ENCODE data around the gene RPS25.
"Not testable (repeated sequence)": the region's sequence is repeated elsewhere in the genome, so short reads cannot be mapped to it uniquely, and the experiment has no call there.

The RPS25 gene

GRCh38 chr11:119018074-119018938 lies at the start of gene RPS25, which contains the start of gene TRAPPC4:
Gene RPS25 (minus strand): TSS chr11:119018343. CDS start chr11:119018284, 59 bp downstream.
Gene TRAPPC4 (plus strand): TSS chr11:119018766. CDS start chr11:119018796, 30 bp downstream.
- peak; percentile 98 for DNase-seq

DNA sequence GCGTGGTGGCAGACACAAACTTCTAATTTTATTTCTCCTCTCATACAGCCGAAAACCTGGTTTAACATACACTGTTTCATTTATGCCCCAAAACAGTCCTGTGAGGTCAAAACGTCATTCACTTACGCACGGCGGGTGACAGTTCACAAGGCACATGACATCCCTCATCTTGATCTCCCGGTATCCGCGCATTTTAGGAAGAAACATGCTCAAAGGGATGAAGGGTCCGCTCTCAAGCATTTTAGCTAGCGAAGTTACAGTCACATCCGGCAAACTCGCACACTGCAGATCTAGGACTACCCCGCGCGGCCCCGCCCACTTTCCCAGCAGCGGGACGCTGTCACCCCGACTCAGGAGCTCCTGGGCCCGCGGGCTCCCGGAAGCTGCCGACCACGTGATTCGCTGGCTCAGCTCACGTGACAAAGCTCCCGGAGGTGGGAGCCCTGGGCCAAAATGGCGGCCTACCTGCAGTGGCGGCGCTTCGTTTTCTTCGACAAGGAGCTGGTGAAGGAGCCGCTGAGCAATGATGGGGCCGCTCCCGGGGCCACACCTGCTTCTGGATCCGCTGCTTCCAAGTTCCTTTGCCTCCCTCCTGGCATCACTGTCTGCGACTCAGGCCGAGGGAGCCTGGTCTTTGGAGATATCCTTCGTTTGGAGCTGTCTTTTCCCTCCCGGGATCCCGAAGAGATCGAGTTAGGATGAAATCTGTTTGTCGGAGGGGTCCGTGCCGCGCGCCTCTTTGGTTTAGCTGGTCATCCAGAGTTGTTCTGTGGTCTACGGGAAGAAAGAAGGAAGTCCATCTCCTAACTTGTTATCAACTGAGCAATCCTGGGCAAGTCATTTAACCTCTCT lies 49.5 kb upstream of the RPS25 start, which contains the start of gene VPS11:
VPS11 (plus strand) TSS at position 448 of the 852 bp plus-strand sequence; CDS start at position 454, 6 bp downstream.
- peak; percentile 97 for DNase-seq

GRCh38 chr11:119065369-119065768 lies 47.2 kb upstream of the RPS25 start:
- DNase-seq = peak; percentile 28

- DNase-seq = peak; percentile 71
Measured at GRCh38 chr11:119062779-119063178, 44.6 kb upstream of the RPS25 start.

- no peak for DNase-seq
Measured at GRCh38 chr11:119061256-119061655, 43.1 kb upstream of the RPS25 start.

DNA sequence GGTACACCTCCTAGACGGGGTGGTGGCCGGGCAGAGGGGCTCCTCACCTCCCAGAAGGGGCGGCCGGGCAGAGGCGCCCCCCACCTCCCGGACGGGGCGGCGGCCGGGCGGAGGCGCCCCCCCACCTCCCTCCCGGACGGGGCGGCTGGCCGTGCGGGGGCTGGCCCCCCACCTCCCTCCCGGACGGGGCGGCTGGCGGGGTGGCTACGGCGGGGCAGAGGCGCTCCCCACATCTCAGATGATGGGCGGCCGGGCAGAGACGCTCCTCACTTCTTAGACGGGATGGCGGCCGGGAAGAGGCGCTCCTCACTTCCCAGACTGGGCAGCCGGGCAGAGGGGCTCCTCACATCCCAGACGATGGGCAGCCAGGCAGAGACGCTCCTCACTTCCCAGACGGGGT lies 41.0 kb upstream of the RPS25 start:
- DNase-seq = not testable (repeated sequence)

DNA sequence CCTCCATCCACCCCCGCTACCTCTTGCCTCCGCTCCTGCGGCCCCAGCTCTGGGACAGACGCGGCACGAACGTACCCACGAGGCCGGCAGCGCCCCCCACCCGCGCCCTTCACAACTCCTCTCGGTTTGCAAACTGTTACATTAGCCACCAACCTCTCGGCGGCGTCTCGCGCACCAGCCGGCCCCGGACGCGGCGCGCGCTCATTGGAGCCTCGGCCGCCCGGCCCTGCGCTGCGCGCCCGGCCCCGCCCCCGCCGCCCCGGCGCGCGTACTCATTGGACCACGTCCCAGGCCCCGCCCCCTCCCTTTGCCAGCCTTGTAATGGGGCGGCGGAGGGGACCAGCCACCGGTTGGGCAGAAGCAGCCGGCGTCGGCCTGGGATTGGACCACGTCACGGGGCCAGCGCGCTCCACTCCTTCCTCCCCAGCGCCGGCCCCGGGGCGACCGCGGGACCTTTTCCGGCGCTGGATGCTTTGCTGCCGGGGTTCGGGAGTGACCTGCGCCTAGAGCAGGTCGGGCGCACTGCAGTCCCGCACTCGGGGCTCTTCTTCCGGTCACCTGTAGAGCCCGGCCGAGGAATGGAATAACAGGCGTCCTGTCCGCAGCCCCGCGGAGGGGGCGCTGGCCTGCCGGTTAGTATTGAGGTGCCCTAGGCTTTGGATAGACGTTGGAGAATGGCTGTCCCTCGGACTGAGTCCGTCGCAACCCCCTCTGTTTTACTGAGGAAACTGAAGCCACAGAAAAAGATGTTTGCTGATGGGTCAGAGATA lies 39.0 kb upstream of the RPS25 start, which contains the start of gene HYOU1:
HYOU1 (minus strand) TSS at position 206 of the 770 bp plus-strand sequence. CDS start 1,045 bp downstream, outside the sequence.
- DNase-seq = peak; percentile 96

DNA sequence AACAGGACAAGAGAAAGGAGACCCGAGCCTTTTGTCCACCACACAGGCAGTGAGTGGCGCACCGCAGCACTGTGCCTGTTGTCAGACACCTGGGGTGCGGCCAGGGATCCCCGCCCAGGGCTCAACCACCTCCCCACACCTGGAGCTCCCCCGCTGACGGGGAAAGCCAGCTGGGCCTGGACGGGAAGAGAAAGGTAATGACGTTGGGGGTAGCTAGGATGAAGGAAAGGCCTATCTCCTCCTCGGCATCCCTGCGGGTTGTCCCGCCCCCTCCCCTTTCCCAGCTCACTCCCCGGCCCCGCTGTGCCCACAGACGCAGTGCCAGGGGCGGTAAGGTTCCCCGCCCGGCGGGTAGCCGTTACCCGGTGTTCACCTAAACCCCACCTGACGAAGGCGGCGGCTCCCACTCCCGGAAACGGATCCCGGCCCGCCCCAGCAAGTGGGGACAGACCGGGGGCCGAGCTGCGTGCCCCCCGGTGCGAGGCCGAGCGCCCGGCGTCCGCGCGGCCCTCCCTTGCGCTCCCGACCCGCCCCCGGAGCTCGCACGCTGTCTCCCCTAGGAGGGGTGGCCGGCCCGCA lies 38.4 kb upstream of the RPS25 start:
- DNase-seq = no peak

DNA sequence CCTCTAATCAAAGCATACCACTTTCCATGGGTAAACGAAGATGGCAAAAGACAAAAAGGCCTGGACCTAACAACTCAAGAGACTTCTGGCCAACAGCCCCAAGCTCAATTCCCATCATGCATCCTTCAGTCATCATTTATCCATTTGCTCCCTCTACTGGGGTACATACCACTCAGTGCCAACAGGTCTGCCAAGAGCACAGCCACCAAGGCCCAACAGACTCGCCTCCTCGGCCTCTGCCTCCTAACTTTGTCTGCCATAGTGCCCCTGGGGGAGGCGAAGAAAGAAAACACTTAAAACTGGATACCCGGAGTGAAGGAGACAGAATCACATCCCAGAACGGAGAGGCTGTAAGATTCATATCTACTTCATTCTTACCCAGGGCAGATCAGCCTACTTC lies 37.8 kb upstream of the RPS25 start:
- peak; percentile 44 for DNase-seq

DNA sequence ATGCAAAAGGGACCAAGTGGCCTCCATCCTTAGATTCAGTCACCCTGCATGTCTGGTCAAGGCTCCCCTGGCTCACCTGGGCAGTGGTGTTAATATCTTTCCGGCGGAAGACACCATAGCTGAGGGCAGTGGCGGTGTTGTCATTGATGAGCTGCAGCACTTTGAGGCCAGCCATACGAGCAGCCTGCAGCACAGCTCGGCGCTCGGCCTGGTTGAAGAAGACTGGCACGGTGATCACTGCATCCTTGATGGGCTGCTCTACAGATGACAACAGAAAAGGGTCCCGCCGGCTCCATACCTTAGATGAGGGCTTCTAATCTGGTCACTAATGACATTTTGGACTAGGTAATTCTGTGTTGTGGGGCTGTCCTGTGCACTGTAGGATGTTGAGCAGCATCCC lies 36.3 kb upstream of the RPS25 start:
- DNase-seq = no peak

- DNase-seq = no peak
Measured at GRCh38 chr11:119052163-119052814, 34.1 kb upstream of the RPS25 start.

DNA sequence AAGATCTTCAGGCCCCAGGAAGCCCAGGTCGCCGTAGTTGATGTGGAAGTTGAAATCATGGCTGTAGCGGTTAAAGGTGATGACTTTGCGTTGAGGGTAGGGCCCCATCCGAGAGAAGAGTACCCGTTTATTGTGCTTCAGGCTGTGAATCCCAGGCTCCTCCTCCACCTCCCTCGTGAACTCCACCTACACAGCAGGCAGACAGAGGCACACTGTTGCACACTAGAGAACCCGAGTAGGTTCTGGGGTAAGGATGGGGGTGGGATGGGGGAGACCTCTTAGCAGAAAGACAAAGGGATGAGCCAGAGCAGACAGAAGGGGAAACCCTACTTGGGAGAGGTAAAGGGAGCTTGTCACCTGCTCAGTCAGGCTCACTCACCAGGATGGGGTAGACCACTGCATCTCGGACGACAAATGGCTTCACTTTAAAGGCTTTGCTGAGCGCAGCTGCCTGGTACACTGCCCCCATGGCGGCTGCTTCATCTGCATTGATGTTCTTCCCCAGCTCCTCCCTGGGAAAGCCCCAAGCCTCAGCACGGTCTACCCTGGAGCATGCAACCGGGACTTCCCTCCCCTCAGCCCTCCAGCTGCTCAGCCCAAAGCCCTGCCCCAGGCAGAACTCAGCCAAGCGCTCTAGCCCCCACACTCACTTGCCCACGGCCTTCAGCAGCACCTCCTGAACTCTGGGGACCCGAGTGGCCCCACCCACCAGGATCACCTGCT lies 33.5 kb upstream of the RPS25 start:
- DNase-seq = no peak

DNA sequence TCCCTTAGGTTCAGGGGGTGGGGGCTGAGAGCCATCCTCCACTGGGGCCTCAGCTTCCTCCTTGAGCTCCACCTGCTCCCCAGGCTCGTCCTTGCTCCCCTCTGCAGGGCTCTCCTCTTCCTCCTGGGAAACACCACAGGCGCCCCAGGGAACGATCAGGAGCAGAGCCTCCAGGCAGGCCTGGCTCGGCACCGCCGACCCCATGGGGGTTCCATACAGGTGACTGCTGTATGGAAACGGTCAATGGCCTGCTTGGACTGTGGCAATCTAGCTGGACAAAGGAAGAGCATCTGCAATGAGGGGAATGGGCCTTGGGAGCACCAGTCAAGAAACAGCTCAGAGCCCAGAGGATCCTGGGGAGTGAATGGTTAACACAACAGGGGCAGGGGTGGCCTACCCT lies 30.9 kb upstream of the RPS25 start:
- no peak for DNase-seq

DNA sequence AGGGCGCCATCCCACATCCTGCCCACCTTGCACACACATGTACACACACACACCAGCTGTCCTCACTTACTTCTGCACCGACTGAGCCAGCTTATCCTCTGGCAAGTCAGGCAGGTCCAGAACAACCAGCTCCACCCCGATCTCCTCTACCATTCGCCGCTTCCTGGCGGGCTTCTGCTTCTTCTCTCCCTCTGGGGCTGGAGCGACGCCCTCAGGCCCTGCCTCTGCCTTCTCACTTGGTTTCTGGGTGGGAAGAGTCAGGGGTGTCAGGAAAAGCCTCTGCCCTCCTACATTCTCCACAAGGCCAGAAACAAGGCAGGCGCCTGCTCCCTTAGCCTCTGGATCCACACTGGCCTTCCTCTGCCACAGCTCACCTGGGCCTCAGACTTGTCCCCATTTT lies 30.5 kb upstream of the RPS25 start:
- DNase-seq = no peak

DNA sequence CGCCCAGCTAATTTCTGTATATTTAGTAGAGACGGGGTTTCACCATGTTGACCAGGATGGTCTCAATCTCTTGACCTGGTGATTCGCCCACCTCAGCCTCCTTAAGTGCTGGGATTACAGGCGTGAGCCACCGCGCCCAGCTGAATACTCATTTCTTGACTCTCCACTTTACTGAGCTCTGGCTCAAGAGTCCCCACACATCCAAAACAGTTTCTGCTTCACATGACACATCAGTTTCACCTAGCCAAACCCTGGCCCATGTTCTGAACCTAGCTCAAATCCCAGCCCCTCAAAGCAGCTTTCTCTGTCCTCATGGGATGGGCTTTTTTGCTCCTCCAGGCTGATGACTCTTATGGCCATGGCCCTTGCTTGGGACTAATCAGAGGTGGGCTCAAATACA lies 29.1 kb upstream of the RPS25 start:
- no peak for DNase-seq

- DNase-seq = no peak
Measured at GRCh38 chr11:119046489-119046888, 28.3 kb upstream of the RPS25 start.

GRCh38 chr11:119044708-119045107 lies 26.6 kb upstream of the RPS25 start:
- DNase-seq = no peak

DNA sequence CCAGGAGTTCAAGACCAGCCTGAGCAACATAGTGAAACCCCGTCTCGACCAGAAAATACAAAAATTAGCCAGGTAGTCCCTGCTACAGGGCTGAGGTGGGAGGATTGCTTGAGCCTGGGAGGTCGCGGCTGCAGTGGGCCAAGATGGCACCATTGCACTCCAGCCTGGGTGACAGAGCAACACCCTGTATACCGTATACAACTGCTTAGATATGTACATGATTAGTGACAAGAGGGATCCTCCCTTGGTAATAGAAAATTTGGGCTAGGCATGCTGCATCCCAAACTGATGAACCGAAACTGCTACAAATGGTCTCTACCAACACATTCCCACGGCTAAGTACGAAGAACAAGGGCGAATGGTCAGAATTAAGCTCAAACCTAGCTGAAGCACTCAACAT lies 24.8 kb upstream of the RPS25 start:
- no peak for DNase-seq

DNA sequence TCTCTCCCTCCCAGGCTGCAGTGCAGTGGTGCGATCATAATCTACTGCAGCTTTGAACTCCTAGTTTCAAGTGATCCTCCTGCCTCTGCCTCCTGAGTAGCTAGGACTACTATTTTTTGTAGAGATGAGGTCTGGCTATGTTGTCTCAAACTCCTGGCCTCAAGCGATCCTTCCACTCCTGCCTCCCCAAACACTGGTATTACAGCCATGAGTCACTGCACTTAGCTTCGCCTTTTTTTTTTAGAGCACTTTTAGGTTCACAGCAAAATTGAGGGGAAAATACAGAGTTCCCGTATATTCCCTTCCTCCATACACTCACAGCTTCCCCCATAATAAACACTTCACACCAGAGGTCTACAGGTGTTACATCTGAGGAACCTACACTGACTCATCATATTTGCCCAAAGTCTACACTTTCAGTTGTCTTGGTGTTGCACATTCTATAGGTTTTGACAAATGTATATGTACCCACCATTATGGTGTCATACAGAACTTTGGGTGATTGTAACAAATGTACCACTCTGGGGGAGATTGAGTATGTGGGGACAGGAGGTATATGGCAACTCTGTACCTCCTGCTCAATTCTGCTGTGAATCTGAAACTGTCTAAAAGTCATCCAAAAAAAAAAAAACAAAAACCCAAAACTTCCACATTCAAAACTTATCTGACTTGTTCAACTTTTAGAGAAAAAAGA lies 23.8 kb upstream of the RPS25 start:
- no peak for DNase-seq

DNA sequence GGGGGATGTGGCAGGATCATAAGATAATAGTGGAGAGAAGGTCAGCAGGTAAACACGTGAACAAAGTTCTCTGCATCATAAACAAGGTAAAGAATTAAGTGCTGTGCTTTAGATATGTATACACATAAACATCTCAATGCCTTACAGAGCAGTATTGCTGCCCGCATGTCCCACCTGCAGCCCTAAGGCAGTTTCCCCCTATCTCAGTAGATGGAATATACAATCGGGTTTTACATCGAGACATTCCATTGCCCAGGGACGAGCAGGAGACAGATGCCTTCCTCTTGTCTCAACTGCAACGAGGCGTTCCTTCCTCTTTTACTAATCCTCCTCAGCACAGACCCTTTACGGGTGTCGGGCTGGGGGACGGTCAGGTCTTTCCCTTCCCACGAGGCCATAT lies 21.3 kb upstream of the RPS25 start:
- not testable (repeated sequence) for DNase-seq
